ENCODE measurements around the gene TEC. TPM values are rescaled to one million over a fixed set of nuclear protein-coding genes. Genes with fewer than 3 reads are reported as not detected.
"Not testable (repeated sequence)": the region's sequence is repeated elsewhere in the genome, so short reads cannot be mapped to it uniquely, and the experiment has no call there.

The TEC gene
- 1 to 10 TPM; 1.5 to 4.2 (median 3.0) TPM for total RNA-seq
- long read RNA-seq, result 0 reads

- peak; percentile 34 to 57 (median 54) for ATAC-seq
- intact Hi-C loops (cut with DNase I), result no loop called here
- Histone ChIP-seq H3K4me1 (peaks cover 0 to 26% (median 0%) of the 10 kb centered on the region in 4 donors), H3K27ac (peak within 1 kb of the TSS; percentile 87 to 92 (median 90)), H3K36me3 (no peaks in the 10 kb centered on the region), H3K9me3 (no peaks in the 10 kb centered on the region), H3K27me3 (no peaks in the 10 kb centered on the region), H3K4me3 (peak within 1 kb of the TSS; percentile 85 to 92 (median 86))
- DNase-seq, result peak in 2 of 3 donors; percentile 60 to 70
- WGBS (ENCODE audit: insufficient coverage, low coverage, low lambda C conversion rate, missing lambda C conversion rate), result 9% methylated on average over 15 of the region's 63 CpGs
- no peak for TF ChIP-seq CTCF (IDR thresholded peaks at IDR 0.05)
- peak; percentile 82 for TF ChIP-seq POLR2A (IDR thresholded peaks at IDR 0.05)
Observed at GRCh38 chr4:48268956-48269860, at the start of gene TEC. TEC (minus strand) TSS chr4:48269838; CDS start chr4:48228614, 41,224 bp downstream.

- no peak overlapping the region for H3K4me3 ChIP-seq
- TF ChIP-seq POLR2A (IDR thresholded peaks at IDR 0.05) (no peak), CTCF (IDR thresholded peaks at IDR 0.05) (peak; percentile 64 to 78 (median 72))
- intact Hi-C loops (cut with DNase I), result no loop called here
- H3K27me3 ChIP-seq, result no peaks in the 10 kb centered on the region
- DNase-seq, result no peak
- peaks cover 0 to 8% (median 0%) of the 10 kb centered on the region in 4 donors for H3K4me1 ChIP-seq
- no peak overlapping the region for H3K27ac ChIP-seq
- 22% methylated on average over 7 of the region's 7 CpGs for WGBS (ENCODE audit: insufficient coverage, low coverage, low lambda C conversion rate, missing lambda C conversion rate)
- no peaks in the 10 kb centered on the region for H3K9me3 ChIP-seq
- no peaks in the 10 kb centered on the region for H3K36me3 ChIP-seq
- ATAC-seq, result peak; percentile 88 to 96 (median 92)
Observed at GRCh38 chr4:48315728-48316630, 46.3 kb upstream of the TEC start.

- ATAC-seq; H3K27me3 ChIP-seq; H3K4me3 ChIP-seq; intact Hi-C loops (cut with DNase I); H3K9me3 ChIP-seq; H3K4me1 ChIP-seq; H3K27ac ChIP-seq; DNase-seq; H3K36me3 ChIP-seq: not testable (repeated sequence)
Observed at GRCh38 chr4:48314746-48315145, 45.1 kb upstream of the TEC start.

GRCh38 chr4:48311896-48312295 lies 42.3 kb upstream of the TEC start:
- Histone ChIP-seq H3K36me3 (no peaks in the 10 kb centered on the region), H3K4me1 (no peaks in the 10 kb centered on the region), H3K9me3 (no peaks in the 10 kb centered on the region), H3K27me3 (no peaks in the 10 kb centered on the region), H3K27ac (no peak overlapping the region), H3K4me3 (no peak overlapping the region)
- no peak for DNase-seq
- 90% methylated on average over 3 of the region's 3 CpGs for WGBS (ENCODE audit: insufficient coverage, low coverage, low lambda C conversion rate, missing lambda C conversion rate)
- intact Hi-C loops (cut with DNase I), result no loop called here
- TF ChIP-seq CTCF (IDR thresholded peaks at IDR 0.05) (no peak), POLR2A (IDR thresholded peaks at IDR 0.05) (no peak)
- ATAC-seq, result no peak
